Stimulated activated CD4-positive, alpha-beta T cell treated with anti-CD3 and anti-CD28 coated beads, Interleukin-1b, Interleukin-23, amount 100 ng/mL, for 48 hours (primary cell): Measurements from ENCODE around the gene SDSL.

Experiments used
- DNase-seq: peaks from one replicate; pipeline ENCODE4 v3.0.0-alpha.2; 2020

The SDSL gene

DNA sequence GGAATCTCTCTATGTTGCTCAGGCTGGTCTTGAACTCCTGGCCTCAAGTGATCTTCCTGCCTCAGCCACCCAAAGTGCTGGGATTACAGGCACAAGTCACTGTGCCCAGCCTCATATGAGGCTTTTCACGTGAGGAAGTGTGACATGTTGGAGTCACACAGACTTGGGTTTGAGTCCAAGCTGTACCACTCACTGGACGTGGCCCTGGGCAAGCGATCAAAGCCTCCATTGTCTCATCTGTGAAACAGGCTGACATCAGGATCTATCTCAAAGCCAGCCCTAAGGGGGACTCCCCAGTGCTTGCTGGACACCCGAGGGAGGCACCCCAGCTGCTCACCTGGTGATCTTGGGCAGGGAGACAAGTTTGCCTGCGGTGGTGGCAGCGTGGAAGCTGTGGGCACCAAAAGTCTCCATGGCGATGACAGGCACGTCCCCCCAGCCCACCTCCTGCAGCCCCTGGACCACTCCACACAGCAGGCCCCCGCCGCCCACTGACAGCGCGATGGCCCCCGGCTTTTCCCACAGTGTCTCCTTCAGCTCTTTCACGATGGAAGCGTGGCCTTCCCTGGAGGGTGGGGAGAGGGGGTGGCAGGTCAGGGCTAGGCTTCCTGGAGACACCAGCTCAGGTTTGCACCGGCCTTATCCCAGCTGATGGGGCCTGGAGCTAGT is 25.2 kb upstream of the SDSL start:
- DNase-seq: no peak

DNA sequence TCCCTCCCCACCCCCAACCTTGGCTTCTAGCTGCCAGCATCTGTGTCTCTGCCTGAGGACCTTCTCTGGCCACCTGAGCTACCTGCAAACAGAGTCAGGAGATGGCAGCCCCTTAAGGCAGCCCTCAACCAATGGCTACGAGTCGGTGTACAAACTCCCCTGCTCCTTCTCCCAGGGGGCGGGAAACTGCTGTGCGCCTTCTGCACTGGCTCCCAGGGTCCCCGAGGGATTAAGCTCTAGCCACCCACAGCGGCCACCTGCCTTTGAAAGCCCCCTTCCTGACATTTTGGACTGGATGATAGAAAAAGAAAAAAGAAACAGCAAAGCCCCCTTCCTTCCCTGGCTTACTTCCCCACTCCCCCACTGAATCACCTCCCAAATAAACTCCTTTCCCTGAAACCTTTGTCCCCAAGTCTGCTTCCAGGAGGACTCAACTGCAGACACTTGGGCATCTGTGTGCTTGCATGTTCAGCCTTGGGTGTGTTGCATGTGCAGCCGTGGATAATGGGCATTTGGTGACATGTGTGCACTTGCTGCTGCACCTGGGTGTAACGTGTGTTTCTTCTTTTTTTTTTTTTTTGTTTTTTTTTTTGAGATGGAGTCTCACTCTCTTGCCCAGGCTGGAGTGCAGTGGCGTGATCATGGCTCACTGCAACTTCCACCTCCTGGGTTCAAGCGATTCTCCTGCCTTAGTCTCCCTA is 24.5 kb upstream of the SDSL start:
- no peak for DNase-seq

DNA sequence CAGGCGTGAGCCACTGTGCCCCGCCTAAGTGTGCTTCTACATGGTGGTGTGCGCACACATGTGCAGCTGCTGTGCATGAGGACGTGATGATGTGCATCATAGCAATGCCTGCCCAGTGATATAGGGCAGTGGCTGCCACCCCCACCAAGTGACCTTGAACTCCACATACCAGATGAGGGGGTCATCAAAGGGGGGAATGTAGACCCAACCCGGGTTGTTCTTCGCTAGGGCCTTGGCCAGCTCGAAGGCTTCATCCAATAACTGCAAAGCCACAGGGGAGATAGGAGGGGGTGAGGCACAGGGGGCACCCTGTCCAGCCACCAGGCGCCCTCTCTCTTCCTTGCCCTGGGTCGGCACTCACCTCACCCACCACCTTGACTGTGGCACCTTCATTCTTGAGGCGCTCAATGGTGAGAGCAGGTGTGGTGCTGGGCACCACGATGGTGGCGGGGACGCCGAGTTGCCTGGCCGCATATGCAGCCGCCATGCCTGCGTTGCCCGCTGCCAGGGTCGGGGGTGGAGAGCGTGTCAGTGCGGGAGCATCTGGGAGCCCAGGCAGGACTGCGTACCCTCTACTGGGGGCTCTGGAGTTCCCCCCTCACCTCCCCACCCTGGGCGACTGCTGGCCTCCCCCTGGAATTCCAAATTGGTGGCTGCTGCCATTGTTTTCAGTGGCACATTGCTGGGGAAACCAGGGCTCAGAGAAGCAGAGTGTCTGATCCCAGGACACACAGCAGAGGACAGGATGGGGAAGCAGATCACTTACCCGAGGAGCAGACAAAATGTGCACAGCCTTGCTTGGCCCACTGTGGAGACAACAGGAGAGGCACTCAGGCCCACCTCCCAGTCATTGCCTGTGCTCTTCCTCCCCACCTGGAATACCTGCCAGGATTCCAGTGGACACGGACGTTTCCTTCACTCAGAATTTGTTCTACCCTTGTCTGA is 23.6 kb upstream of the SDSL start:
- DNase-seq: no peak

DNA sequence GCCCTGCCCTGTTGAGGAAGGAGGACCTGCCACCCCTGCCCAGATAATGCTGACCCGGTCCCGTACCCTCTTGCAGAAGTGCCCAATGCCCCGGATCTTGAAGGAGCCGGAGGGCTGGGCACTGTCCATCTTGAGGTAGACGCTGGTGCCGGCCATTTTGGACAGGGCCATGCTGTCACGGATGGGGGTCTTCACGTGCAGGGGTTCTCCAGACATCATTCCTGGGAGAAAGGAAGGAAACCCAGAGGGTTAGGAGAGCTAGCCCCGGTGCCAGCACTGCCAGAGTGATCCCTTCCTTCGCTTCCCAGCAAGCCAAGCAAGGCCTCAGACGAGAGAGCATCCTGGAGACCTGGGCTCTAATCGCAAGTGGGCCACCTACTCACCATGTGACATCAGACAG is 22.7 kb upstream of the SDSL start:
- no peak for DNase-seq

DNA sequence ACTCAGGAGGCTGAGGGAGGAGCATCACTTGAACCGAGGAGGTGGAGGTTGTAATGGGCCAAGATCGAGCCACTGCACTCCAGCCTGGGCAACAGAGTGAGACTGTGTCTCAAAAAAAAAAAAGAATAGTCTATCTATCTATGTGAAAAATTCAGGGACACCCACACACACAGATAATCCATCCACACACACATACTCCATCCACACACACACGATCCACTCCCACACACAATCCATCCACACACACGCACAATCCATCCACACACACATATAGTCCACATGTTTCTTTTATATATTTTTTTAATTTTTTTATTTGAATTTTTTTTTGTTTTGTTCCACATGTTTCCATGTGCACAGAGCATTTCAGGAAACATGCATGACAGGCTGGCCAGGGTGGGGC is 21.8 kb upstream of the SDSL start:
- DNase-seq: no peak

DNA sequence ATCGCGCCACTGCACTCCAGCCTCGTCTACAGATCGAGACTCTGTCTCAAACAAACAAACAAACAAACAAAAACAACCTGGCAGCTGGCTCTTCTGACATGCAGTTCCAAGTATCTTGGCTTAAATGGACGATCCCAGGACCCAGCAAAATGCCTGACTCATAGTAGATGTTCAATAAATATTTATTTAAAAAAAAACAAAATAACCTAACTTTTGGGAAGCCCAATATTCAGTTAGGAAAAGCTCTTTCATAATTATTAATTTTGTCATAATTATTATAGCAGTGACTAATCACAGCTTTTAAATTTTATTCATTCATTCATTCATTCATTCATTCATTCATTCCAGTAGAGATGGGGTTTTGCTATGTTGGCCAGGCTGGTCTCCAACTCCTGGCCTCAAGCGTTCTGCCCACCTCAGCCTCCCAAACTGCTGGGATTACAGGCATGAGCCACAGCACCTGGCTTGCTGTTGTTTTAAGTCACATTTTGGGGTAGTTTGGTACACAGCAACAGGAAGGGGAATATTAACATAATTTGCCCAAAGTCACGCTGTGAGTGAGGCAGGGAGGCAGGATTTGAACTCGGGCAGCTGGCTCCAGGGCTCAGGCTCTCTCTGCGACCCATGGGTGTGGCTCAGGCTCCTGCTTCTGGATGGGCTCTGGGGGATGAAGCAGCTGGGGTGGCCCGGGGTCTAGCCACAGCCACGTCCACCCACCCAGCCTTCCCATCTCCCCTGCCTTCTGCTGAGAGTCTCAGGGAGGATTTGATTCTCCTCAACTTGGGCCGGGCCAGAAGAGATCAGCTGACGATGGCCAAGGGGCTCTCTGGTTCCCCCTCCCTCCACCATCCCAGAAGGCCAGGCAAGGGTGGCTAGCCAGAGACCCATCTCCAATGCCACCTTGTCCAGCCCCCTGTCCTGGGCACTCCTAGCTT is 20.8 kb upstream of the SDSL start:
- no peak for DNase-seq

DNA sequence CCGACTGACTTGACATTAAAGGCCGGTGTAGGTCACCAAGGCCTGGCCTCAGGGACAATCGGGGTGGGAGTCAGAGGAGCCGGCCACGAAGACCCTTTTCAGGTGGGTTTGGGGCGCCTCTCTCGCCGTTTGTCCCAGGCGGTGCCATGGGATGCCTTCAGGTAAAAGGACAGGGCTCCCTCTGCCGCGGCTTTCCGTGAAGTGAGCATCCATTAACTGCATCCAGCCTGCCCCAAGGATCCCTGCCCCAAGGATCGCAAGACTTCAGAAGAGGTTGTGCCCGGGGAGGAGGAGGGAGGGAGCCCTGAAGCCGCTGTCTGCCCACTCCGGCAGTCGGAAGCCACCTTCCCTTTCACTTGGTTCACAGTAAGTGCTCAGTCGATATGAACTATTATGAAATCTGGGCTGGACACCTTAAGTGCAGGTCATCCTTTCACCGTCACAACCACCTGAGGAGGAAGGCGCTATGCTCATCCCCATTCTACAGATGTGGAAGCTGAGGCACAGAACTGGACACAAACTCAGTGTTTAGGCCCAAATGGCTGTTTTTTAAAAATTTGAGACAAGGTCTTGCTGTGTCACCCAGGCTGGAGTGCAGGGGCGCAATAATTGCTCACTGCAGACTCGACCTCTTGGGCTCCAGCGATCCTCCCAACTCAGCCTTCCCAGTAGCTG is 19.5 kb upstream of the SDSL start:
- no peak for DNase-seq

DNA sequence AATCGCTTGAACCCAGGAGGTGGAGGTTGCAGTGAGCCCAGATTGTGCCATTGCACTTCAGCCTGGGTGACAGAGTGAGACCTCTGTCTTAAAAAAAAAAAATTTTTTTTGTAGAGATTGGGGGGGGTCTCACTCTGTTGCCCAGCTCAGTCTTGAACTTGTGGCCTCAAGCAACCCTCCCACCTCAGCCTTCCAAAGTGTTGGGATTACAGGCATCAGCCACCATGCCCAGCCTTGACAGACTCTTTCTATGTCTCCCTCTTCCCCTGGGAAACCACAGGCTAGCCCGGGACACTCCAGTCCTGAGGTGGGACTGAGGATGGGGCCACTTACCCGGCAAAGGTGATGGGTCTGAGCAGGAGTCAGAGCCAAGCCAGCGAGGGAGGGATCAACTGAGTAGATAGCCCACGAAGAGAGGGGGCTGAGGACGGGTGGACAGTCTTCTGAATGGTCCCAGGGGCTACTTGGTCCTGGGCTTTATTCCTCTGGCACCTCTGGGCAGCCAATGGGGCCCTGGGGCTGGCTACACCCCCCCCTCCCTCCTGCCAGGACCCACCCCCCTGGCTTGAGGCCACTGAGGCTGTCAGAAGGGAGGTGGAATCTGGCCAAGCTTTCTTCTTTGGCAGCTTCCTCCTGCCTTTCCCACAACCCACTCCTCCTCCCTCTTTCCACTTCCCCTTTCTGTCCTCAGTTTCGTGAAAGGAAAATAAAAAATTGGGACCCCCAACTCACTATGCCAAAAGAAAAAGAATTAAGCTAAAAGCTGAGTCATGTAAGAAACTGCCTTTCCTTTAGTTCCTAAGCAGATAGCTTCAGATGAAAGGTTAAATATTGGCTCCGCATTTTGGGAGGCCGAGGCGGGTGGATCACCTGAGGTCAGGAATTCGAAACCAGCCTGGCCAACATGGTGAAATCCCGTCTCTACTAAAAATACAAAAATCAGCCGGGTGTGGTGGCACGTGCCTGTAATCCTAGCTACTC is 18.5 kb upstream of the SDSL start, which contains the start of gene SDS:
TSS of gene SDS (minus strand) at position 453 of the 981 bp plus-strand sequence. CDS start 4,179 bp downstream, outside the sequence.
- no peak for DNase-seq

DNA sequence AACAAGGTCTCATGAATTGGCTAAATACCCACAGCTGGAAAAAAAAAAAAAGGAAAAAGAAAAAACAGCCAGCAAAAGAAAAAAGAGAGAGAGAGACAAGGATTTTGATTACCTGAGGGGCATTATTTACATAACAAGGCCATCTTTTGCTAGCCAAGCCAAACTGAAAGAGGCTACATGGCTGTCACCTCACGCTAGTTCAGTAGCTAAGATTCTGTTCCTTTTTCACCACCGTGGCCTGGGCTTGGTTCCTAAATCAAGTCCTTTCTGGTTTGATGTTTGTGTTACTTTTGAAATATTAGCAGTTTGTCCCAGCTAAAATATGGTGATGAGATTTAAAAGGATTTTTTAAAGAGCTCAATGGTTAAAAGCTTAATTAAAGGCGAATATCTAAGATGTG is 16.5 kb upstream of the SDSL start:
- no peak for DNase-seq

DNA sequence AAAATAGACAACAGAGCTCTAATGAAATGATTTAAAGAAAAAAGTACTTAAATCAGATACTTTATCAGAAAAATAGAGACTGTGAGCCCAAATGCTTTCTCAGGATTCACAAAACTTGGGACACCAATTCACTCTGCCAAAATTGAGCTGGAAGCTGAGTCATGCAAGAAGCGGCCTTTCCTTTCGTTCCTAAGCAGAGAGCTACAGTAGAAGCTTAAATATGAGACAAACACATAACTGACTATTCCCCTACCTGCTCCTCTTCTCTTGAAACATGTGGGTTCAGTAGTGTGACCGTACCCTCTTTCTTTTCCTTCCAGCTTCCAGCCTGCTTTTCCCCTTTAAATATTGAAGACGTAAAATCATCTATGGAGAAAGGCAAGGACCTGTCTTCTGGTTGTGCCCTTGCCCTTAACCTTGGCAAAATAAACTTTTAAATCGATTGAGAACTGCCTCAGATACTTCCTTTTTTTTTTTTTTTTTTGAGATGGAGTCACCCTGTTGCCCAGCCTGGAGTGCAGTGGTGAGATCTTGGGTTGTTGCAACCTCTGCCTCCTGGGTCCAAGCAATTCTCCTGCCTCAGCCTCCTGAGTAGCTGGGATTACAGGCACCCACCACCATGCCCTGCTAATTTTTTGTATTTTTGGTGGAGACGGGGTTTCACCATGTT is 14.1 kb upstream of the SDSL start:
- DNase-seq: no peak

DNA sequence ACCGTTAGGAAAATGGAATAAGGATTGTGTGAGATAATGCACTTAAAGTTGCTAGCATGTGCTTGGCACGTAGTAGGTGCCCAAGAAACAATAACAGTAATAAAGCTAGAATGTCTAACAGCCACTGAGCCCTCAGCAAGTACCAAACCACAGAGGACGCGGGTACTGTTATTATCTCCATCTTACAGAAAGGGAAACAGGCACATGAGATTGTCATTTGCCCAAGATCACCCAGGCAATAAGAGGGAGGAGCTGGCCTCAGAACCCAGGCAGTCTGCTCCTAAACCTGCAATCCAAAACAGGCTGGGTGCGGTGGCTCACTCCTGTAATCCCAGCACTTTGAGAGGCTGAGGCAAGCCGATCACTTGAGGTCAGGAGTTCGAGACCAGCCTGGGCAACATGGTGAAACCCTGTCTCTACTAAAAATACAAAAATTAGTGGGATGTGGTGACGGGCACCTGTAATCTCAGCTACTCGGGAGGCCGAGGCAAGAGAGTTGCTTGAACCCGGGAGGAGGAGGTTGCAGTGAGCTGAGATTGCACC is 13.4 kb upstream of the SDSL start:
- no peak for DNase-seq

DNA sequence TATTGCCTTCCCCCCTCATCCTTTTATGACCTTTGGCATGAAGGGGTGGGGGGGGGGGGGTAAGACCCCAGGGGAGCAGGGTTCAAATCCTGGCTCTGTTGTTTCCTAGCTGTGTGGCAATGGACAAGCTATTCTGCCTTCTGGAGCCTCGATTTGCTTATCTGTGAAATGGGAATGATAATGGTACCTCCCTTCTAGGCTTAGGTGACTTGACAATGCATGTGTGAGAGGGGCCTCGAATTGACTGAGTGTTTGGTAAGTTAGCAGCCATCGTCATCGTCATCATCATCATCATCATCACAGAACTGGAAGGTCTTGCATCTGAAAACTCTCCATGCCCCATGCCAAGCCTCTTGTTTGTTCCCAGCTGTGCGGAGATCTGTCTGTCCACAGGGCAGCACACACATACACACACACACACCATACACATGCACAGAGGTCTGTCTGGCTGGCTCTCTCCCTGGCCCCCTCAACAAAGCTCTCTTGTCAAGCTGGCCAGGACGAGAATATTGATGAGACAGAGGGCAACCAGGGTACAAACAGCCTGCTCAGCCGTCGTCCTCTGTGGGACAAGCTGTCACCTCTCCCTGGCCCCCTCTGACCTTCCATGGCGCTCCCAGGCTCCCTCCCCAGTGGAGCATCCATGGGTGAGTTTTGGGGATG is 12.6 kb upstream of the SDSL start:
- no peak for DNase-seq

DNA sequence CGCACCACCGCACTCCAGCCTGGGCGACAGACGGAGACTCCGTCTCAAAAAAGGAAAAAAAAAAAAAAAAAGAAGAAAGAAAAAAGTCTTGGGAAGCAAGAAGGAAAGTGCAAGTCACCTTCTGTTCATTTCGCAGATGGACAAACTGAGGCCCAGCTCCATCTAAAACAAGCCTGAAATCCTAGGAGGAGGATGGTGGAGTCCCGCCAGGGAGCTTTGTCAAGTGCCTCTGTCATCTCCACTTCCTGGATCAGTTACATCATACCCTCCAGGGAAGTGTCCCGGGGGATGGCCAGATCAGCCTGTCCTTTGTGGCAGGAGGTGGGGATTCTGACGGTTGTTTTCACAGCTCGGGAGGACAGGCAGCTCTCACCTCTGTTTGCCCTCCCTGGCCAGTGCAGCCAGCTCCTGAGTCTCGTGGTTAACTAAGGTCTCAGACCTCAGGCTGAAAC is 8.7 kb upstream of the SDSL start:
- DNase-seq: no peak

DNA sequence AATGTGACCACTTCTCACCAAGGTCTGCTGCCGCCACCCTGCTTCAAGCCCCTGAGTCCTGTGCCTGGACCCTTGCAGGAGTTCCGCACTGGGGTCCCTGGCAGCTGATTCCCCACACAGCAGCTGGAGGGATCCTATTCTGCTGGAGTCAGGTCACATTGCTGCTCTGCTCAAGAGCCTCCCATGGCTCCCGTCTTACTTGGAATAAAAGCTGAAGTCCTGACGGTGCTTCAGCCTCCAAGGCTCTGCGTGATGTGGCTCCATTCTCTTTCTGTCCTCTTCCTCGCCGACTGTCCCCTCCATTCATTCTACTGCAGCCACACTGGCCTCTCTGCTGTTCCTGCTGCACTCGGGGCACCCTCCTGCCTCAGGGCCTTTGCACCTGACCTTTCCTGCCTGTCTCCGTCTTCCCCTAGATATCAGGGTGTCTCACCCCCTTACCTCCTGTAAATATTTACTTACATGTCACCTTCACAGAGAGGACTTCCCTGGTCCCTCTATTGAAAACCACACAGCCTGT is 7.6 kb upstream of the SDSL start:
- no peak for DNase-seq

DNA sequence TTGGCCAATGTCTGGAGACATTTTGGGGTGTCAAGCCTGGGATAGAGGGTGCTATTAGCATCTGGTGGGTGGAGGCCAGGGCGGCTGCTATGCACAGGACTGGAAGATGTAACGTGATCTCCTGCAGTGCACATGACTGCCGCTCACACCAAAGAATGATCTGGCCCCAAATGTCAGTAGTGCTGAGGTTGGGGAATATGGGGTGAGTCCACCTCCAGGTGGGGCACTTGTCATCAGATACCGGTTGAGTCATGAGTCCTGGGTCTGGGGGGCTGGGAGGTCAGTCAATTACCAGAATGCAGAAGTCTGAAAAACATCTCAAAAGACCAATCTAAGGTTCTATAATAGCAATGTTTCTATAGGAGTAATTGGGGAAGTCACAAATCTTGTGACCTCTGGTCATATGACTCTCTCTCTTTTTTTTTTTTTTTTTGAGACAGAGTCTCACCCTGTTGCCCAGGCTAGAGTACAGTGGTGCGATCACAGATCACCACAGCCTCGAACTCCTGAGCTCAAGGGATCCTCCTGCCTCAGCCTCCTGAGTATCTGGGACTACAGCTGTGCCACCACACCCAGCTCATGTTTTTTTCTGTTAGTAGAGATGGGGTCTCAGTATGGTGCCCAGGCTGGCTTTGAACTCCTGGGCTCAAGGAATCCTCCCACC is 6.0 kb upstream of the SDSL start:
- DNase-seq: no peak

DNA sequence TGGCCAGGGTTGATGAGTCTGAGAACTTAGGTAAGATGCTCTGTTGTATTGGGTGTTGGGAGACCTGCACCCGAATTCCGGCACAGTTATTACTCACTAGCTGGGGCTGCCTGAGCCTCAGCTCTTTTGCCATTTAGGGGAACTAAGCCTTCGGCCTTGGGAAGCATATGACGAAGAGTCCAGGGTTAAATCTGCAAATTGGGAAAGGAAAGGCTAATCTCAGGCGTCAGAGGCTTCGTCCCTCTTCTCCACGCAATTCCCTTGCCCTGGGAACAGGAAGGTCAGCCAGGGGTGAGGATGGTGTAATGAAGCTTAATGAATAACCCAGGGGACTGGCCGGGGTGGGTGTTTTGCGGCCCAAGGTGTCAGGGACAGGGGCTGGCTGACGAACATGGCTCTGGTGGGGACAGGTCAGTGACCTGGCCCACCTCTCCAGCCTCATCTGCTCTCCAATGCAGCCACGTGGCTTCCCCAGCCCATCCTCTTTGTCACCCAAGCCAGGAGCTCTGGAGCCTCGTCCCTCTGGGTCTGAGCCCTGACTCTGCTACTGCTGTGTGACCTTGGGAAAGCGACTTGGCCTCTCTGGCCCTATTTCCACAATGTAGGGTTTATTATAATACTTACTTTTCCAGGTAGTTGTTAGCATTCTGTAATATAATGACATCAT is 3.8 kb upstream of the SDSL start:
- DNase-seq: no peak

DNA sequence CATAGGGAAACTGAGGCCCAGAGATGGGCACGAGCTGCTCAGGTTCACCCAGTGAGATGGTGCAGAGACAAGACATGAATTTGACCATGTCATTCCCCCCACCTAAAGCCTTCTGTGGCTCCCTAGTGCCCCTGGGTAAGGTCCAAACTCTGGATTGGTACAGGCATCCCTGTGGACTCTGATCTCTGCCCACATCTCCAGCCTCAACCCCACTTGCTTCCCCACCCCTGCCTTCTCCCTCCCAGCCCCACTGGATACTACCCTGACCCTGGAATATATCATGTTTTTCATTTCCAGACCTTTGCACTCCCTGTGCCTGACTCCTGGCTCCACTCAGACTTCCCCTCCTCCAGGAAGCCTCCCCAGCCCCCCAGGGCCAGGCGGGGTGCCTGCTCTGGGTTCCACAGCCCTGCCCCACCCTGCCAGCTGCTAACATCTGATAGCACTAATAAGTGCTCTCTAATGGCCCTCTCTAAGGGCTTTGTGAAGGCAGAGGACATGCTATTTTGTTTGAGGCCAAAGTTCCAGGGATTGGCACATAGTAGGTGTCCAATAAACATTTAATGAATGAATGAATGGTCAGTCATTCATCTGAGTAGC is 1.1 kb upstream of the SDSL start:
- no peak for DNase-seq
